ENCODE data around the gene TMEM59L. TPM values are rescaled to one million over a fixed set of nuclear protein-coding genes. Genes with fewer than 3 reads are reported as not detected.
A peak's percentile ranks its signal among the peaks of the same experiment; 100 is the strongest.

The TMEM59L gene
- polyA plus RNA-seq, 1 of the 3 experiments (the other 2 are of a cell fraction), result 9.6 TPM

DNA sequence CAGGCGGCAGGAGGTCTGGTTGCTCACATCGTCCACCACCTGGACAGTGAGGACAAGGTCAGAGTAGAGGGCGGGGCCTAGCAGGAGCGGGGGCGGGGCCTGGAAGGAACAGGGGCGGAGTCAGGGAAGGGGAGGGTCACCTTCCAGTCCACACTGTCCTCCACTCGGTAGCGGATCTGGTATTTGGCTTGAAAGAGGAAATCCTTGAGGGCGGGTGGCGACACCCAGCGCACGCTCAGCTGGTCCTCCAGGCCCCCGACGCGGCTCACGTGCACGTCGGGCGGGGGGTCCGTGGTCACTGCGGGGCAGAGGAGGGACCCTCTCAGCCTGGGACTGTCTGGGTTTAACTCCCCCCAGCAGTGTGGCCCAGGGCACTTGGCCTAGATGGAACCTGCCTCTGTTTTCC lies 15.9 kb upstream of the TMEM59L start (continued):
- TF ChIP-seq, protein P1, sequence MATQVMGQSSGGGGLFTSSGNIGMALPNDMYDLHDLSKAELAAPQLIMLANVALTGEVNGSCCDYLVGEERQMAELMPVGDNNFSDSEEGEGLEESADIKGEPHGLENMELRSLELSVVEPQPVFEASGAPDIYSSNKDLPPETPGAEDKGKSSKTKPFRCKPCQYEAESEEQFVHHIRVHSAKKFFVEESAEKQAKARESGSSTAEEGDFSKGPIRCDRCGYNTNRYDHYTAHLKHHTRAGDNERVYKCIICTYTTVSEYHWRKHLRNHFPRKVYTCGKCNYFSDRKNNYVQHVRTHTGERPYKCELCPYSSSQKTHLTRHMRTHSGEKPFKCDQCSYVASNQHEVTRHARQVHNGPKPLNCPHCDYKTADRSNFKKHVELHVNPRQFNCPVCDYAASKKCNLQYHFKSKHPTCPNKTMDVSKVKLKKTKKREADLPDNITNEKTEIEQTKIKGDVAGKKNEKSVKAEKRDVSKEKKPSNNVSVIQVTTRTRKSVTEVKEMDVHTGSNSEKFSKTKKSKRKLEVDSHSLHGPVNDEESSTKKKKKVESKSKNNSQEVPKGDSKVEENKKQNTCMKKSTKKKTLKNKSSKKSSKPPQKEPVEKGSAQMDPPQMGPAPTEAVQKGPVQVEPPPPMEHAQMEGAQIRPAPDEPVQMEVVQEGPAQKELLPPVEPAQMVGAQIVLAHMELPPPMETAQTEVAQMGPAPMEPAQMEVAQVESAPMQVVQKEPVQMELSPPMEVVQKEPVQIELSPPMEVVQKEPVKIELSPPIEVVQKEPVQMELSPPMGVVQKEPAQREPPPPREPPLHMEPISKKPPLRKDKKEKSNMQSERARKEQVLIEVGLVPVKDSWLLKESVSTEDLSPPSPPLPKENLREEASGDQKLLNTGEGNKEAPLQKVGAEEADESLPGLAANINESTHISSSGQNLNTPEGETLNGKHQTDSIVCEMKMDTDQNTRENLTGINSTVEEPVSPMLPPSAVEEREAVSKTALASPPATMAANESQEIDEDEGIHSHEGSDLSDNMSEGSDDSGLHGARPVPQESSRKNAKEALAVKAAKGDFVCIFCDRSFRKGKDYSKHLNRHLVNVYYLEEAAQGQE (IDR thresholded peaks at IDR 0.05; ENCODE audit: low read depth, low read length), result no peak
- TF ChIP-seq GABPA (IDR thresholded peaks at IDR 0.05; ENCODE audit: low read depth) (no peak), GATA2 (CRISPR knock-in tag; IDR thresholded peaks at IDR 0.05) (no peak), NFIC (IDR thresholded peaks at IDR 0.05; ENCODE audit: borderline replicate concordance) (no peak), TAF1 (IDR thresholded peaks at IDR 0.05; ENCODE audit: borderline replicate concordance, low read depth, low read length) (no peak), EZH2phosphoT487 (IDR thresholded peaks at IDR 0.05; ENCODE audit: borderline replicate concordance, low read depth) (no peak), FOXM1 (IDR thresholded peaks at IDR 0.05; ENCODE audit: low read depth) (no peak)
- TF ChIP-seq, protein P2, sequence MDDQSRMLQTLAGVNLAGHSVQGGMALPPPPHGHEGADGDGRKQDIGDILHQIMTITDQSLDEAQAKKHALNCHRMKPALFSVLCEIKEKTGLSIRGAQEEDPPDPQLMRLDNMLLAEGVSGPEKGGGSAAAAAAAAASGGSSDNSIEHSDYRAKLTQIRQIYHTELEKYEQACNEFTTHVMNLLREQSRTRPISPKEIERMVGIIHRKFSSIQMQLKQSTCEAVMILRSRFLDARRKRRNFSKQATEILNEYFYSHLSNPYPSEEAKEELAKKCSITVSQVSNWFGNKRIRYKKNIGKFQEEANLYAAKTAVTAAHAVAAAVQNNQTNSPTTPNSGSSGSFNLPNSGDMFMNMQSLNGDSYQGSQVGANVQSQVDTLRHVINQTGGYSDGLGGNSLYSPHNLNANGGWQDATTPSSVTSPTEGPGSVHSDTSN (IDR thresholded peaks at IDR 0.05), result no peak

DNA sequence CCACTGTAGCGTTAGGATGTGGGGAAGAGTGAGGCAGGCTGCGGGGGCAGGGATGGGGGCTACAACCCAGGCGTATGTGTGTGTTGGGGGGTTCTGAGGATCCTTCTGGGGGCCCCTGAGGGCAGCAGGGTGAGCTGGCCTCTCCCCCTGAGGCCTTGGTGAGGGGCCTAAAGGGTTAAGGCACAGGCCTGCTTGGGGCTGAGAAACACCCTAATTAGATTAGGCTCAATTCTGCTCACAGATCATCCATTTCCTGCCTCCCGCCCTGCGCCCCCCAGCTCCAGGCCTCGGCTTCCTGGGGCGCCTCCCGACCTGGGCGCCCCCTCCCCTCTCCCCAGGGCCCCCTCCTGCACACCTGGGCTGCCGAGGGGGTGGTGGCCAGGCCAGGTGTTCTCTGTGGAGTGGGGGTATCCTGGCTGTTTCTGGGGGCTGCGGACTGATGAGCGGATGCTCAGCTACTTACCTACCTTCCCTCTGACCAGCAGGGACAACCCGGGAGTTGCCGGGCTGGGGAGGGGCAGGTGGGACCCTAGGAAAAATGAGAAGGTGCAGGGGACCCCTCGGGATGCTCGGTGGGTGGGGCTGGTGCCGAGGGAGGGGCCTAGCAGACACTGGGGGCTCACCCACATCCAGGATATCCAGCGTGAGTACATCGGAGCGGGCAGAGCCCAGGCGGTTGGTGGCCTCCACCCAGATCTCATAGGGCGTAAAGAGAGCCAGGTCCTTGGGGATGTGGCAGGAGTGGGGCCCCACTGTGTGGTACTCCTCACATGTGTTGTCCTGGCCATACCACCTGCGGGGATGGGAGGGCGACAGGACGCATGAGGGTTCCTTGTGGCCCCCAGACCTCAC lies 14.6 kb upstream of the TMEM59L start:
- ChIA-PET CTCF (interaction anchor here (1.6 to 2.2 kb wide), 2 partner anchors 9 to 250 kb away, joined by 9 to 11 read pairs; partner anchors contain the start of gene REX1BD), POLR2A (no interaction called here)
- Histone ChIP-seq H3K27me3 (ENCODE audit: insufficient read depth) (no peaks in the 10 kb centered on the region), H3K27ac (ENCODE audit: low read depth in 2 of 2, low read length in 1 of 2) (no peak overlapping the region), H3F3A (replicated peaks; ENCODE audit: insufficient read depth) (peaks cover 18% of the 10 kb centered on the region), H3K9ac (no peak overlapping the region), H3K4me2 (no peak overlapping the region), H3K9me2 (no peaks in the 10 kb centered on the region), H2AFZ (ENCODE audit: low read depth) (no peak overlapping the region), H3K79me2 (ENCODE audit: insufficient read depth) (no peaks in the 10 kb centered on the region), H4K20me1 (ENCODE audit: insufficient read depth) (no peaks in the 10 kb centered on the region), H3K4me3 (ENCODE audit: low read depth in 2 of 2, low read length in 1 of 2) (no peak overlapping the region), H3K4me1 (ENCODE audit: control insufficient read depth in 1 of 2, insufficient read depth in 2 of 2, low read depth in 1 of 2, low read length in 1 of 2) (peaks cover 0 to 22% of the 10 kb centered on the region in 2 experiments; a peak in 2 of 4 replicates), H3K9me3 (no peaks in the 10 kb centered on the region), H3K36me3 (replicated peaks in 1 of 2; ENCODE audit: control insufficient read depth in 1 of 2, insufficient read depth in 2 of 2, low read length in 1 of 2) (no peaks in the 10 kb centered on the region)
- DNase-seq, result peak; percentile 79
- TF ChIP-seq RCOR1 (IDR thresholded peaks at IDR 0.05; ENCODE audit: low read length), result no peak
- no peak for TF ChIP-seq RAD21 (IDR thresholded peaks at IDR 0.05; ENCODE audit: low read length)
- TF ChIP-seq, protein P3, sequence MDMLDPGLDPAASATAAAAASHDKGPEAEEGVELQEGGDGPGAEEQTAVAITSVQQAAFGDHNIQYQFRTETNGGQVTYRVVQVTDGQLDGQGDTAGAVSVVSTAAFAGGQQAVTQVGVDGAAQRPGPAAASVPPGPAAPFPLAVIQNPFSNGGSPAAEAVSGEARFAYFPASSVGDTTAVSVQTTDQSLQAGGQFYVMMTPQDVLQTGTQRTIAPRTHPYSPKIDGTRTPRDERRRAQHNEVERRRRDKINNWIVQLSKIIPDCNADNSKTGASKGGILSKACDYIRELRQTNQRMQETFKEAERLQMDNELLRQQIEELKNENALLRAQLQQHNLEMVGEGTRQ (IDR thresholded peaks at IDR 0.05; ENCODE audit: borderline replicate concordance, low read depth, low read length), result no peak
- TF ChIP-seq, protein P1 (IDR thresholded peaks at IDR 0.05; ENCODE audit: low read depth, low read length), result no peak
- TF ChIP-seq, protein P4, sequence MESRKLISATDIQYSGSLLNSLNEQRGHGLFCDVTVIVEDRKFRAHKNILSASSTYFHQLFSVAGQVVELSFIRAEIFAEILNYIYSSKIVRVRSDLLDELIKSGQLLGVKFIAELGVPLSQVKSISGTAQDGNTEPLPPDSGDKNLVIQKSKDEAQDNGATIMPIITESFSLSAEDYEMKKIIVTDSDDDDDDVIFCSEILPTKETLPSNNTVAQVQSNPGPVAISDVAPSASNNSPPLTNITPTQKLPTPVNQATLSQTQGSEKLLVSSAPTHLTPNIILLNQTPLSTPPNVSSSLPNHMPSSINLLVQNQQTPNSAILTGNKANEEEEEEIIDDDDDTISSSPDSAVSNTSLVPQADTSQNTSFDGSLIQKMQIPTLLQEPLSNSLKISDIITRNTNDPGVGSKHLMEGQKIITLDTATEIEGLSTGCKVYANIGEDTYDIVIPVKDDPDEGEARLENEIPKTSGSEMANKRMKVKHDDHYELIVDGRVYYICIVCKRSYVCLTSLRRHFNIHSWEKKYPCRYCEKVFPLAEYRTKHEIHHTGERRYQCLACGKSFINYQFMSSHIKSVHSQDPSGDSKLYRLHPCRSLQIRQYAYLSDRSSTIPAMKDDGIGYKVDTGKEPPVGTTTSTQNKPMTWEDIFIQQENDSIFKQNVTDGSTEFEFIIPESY (IDR thresholded peaks at IDR 0.05; ENCODE audit: borderline replicate concordance, low read depth), result no peak
- no peak for TF ChIP-seq RFX5 (IDR thresholded peaks at IDR 0.05; ENCODE audit: low read length)
- TF ChIP-seq, protein P5, sequence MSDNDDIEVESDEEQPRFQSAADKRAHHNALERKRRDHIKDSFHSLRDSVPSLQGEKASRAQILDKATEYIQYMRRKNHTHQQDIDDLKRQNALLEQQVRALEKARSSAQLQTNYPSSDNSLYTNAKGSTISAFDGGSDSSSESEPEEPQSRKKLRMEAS (IDR thresholded peaks at IDR 0.05; ENCODE audit: low read depth), result no peak
- no peak for TF ChIP-seq FOXM1 (IDR thresholded peaks at IDR 0.05; ENCODE audit: low read depth)
- TF ChIP-seq MEF2A (IDR thresholded peaks at IDR 0.05; ENCODE audit: borderline replicate concordance, low read depth), result no peak
- no peak for TF ChIP-seq ELF1 (IDR thresholded peaks at IDR 0.05)
- 69% methylated on average over 13 of the region's 25 CpGs for WGBS (ENCODE audit: low lambda C conversion rate)

All from SK-N-SH (cell line).